KMS-11 (cell line): Measurements from ENCODE around the gene MAP2K7.

Experiments used
- H2AFZ ChIP-seq: fragments of 200-600 bp; sonication (generic); 2 replicates; pipeline ENCODE4 v1.6.1; 2016; ENCODE audit warnings: antibody characterized with exemption, mixed run types, low read depth
- H3K27ac ChIP-seq: fragments of 200-600 bp; sonication (generic); 2 replicates; pipeline ENCODE4 v1.6.1; 2016; ENCODE audit warnings: mild to moderate bottlenecking, mixed run types
- H3K27me3 ChIP-seq: fragments of 200-600 bp; sonication (generic); 2 replicates; pipeline ENCODE4 v1.6.1; 2017; ENCODE audit warnings: mild to moderate bottlenecking, low read depth, mixed run types, moderate library complexity; ENCODE audit not compliant: insufficient read depth
- H3K36me3 ChIP-seq: fragments of 200-600 bp; sonication (generic); 2 replicates; pipeline ENCODE4 v1.6.1; 2017; ENCODE audit warnings: mild to moderate bottlenecking, mixed run types; ENCODE audit not compliant: insufficient read depth
- H3K4me1 ChIP-seq: fragments of 200-600 bp; sonication (generic); 2 replicates; pipeline ENCODE4 v1.6.1; 2016; ENCODE audit warnings: mild to moderate bottlenecking, low read depth, mixed run types; ENCODE audit not compliant: poor library complexity, severe bottlenecking
- H3K4me2 ChIP-seq: fragments of 200-600 bp; sonication (generic); 2 replicates; pipeline ENCODE4 v1.7.0; 2016; ENCODE audit warnings: mild to moderate bottlenecking, mixed run types
- H3K4me3 ChIP-seq: fragments of 200-600 bp; sonication (generic); IDR thresholded peaks from 2 replicates; pipeline ENCODE4 v1.6.1; 2017; ENCODE audit warnings: low read depth, low read length, mixed read lengths; ENCODE audit not compliant: insufficient read depth
- H3K79me2 ChIP-seq: fragments of 200-600 bp; sonication (generic); 2 replicates; pipeline ENCODE4 v1.6.1; 2016; ENCODE audit warnings: low read depth, mixed run types; ENCODE audit not compliant: insufficient read depth
- H3K9ac ChIP-seq: fragments of 200-600 bp; sonication (generic); 2 replicates; pipeline ENCODE4 v1.6.1; 2016; ENCODE audit warnings: mild to moderate bottlenecking, mixed run types
- H4K20me1 ChIP-seq: fragments of 200-600 bp; sonication (generic); 2 replicates; pipeline ENCODE4 v1.6.1; 2016; ENCODE audit warnings: mild to moderate bottlenecking, mixed run types; ENCODE audit not compliant: insufficient read depth
- CTCF ChIP-seq: fragments of 200-600 bp; sonication (generic); conservative IDR thresholded peaks from 2 replicates; pipeline ENCODE4 v1.6.1; 2017; ENCODE audit warnings: low read depth, mild to moderate bottlenecking, antibody characterized with exemption, low read length, moderate library complexity, mixed read lengths

Gene MAP2K7

GRCh38 chr19:7918615-7919421 is 15.1 kb downstream of the MAP2K7 start:
- no peak overlapping the region for H3K27ac ChIP-seq
- no peak overlapping the region for H3K9ac ChIP-seq
- H3K27me3 ChIP-seq: peaks cover 27% of the 10 kb centered on the region
- H3K36me3 ChIP-seq: no peaks in the 10 kb centered on the region
- H3K4me3 ChIP-seq: no peak overlapping the region
- H4K20me1 ChIP-seq: no peaks in the 10 kb centered on the region
- H3K4me1 ChIP-seq: peaks cover 14% of the 10 kb centered on the region
- H3K4me2 ChIP-seq: peak overlapping the region; percentile 81; the same call in 1 of the 2 replicates
- H3K79me2 ChIP-seq: no peaks in the 10 kb centered on the region
- TF ChIP-seq CTCF: no peak
- no peak overlapping the region for H2AFZ ChIP-seq

- no peaks in the 10 kb centered on the region for H3K79me2 ChIP-seq
- no peaks in the 10 kb centered on the region for H4K20me1 ChIP-seq
- peak within 1 kb of the TSS; percentile 92 for H2AFZ ChIP-seq
- peak within 1 kb of the TSS; percentile 81 for H3K4me2 ChIP-seq
- peaks cover 27% of the 10 kb centered on the region for H3K27me3 ChIP-seq
- H3K4me3 ChIP-seq: no peak within 1 kb of the TSS
- 0 out of 2 replicates have a peak within 1 kb of the TSS, but pooled peaks have one; percentile 35 for H3K27ac ChIP-seq
- H3K9ac ChIP-seq: no peak within 1 kb of the TSS; the same call in 1 of the 2 replicates
- H3K36me3 ChIP-seq: no peaks in the 10 kb centered on the region
- TF ChIP-seq CTCF: no peak
- peaks cover 14% of the 10 kb centered on the region for H3K4me1 ChIP-seq
Observed at GRCh38 chr19:7919610-7920518, 16.2 kb downstream of the MAP2K7 start, which contains the start of gene SNAPC2. Gene SNAPC2, plus strand, starts transcription at chr19:7920338. Its CDS starts 29 bp downstream, at chr19:7920367.

- peaks cover 14% of the 10 kb centered on the region for H3K4me1 ChIP-seq
- H3K36me3 ChIP-seq: no peaks in the 10 kb centered on the region
- H3K9ac ChIP-seq: no peak overlapping the region
- no peaks in the 10 kb centered on the region for H4K20me1 ChIP-seq
- no peak overlapping the region for H3K4me3 ChIP-seq
- H3K27me3 ChIP-seq: peaks cover 23% of the 10 kb centered on the region
- H3K27ac ChIP-seq: 0 out of 2 replicates have a peak overlapping the region, but pooled peaks have one; percentile 35
- H3K79me2 ChIP-seq: no peaks in the 10 kb centered on the region
- H2AFZ ChIP-seq: peak overlapping the region; percentile 92
- TF ChIP-seq CTCF: no peak
- H3K4me2 ChIP-seq: peak overlapping the region; percentile 60
Observed at GRCh38 chr19:7920519-7921301, 17.0 kb downstream of the MAP2K7 start.
